ENCODE results near the gene SRD5A1. TPM values are rescaled to one million over a fixed set of nuclear protein-coding genes. Genes with fewer than 3 reads are reported as not detected.
"Not testable (repeated sequence)": the region's sequence is repeated elsewhere in the genome, so short reads cannot be mapped to it uniquely, and the experiment has no call there.

Gene SRD5A1
- total RNA-seq, 4 donors from 2014 or later, result 0.29 to 71.2 (median 10.1) TPM

DNA sequence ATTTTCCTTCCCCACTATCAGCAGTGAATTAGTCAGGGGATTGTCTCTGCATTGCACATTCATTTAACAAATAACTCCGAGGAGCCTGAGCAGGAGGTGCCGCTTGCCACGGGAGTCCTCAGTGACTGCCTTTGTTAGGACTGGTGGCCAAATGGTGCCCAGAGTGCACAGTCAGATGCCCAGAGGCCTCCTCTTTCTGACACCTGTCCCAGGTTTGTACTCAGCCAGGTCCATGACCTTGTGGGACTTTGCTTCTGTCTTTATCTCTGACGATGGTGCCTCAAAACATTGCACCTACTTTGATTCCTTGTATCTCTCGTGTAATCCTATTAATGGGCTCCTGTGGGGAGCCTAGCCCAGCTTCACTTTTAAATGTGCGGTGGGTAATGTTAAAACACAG is 4.3 kb downstream of the SRD5A1 start:
- intact Hi-C loops (cut with DNase I; ENCODE audit: low total_unique reads), result no loop called here
- no peaks in the 10 kb centered on the region for H3K4me1 ChIP-seq
- TF ChIP-seq CTCF (IDR thresholded peaks at IDR 0.05) (no peak), POLR2A (IDR thresholded peaks at IDR 0.05) (no peak)
- no peaks in the 10 kb centered on the region for H3K9me3 ChIP-seq
- H3K27ac ChIP-seq, result no peak overlapping the region
- H3K36me3 ChIP-seq, result no peaks in the 10 kb centered on the region
- DNase-seq, result no peak
- no peak overlapping the region for H3K4me3 ChIP-seq
- H3K27me3 ChIP-seq, result no peaks in the 10 kb centered on the region

GRCh38 chr5:6638236-6638635 is 5.0 kb downstream of the SRD5A1 start:
- H3K9me3 ChIP-seq, result no peaks in the 10 kb centered on the region
- no peak for DNase-seq
- intact Hi-C loops (cut with DNase I; ENCODE audit: low total_unique reads), result no loop called here

GRCh38 chr5:6642655-6643054 is 9.4 kb downstream of the SRD5A1 start:
- no peaks in the 10 kb centered on the region for H3K4me1 ChIP-seq
- DNase-seq, result no peak
- intact Hi-C loops (cut with DNase I; ENCODE audit: low total_unique reads), result no loop called here
- TF ChIP-seq CTCF (IDR thresholded peaks at IDR 0.05), result no peak
- TF ChIP-seq POLR2A (IDR thresholded peaks at IDR 0.05), result no peak
- no peaks in the 10 kb centered on the region for H3K27me3 ChIP-seq
- H3K4me3 ChIP-seq, result no peak overlapping the region
- no peak overlapping the region for H3K27ac ChIP-seq
- H3K9me3 ChIP-seq, result no peaks in the 10 kb centered on the region
- no peaks in the 10 kb centered on the region for H3K36me3 ChIP-seq

More at GRCh38 chr5:6638236-6638635, 5.0 kb downstream of the SRD5A1 start:
- Histone ChIP-seq H3K4me3 (no peak overlapping the region), H3K36me3 (no peaks in the 10 kb centered on the region), H3K27ac (no peak overlapping the region), H3K4me1 (no peaks in the 10 kb centered on the region), H3K27me3 (no peaks in the 10 kb centered on the region)
- TF ChIP-seq POLR2A (IDR thresholded peaks at IDR 0.05) (no peak), CTCF (IDR thresholded peaks at IDR 0.05) (no peak)

GRCh38 chr5:6644794-6645241 is 11.6 kb downstream of the SRD5A1 start:
- Histone ChIP-seq H3K27me3 (no peaks in the 10 kb centered on the region), H3K4me1 (no peaks in the 10 kb centered on the region), H3K9me3 (no peaks in the 10 kb centered on the region), H3K36me3 (no peaks in the 10 kb centered on the region), H3K27ac (no peak overlapping the region), H3K4me3 (no peak overlapping the region)
- DNase-seq, result no peak
- TF ChIP-seq CTCF (IDR thresholded peaks at IDR 0.05), result no peak
- TF ChIP-seq POLR2A (IDR thresholded peaks at IDR 0.05), result no peak
- intact Hi-C loops (cut with DNase I; ENCODE audit: low total_unique reads), result no loop called here

GRCh38 chr5:6645571-6646362 is 12.5 kb downstream of the SRD5A1 start:
- intact Hi-C loops (cut with DNase I; ENCODE audit: low total_unique reads); H3K27me3 ChIP-seq; DNase-seq; H3K9me3 ChIP-seq; H3K4me3 ChIP-seq; H3K36me3 ChIP-seq; H3K4me1 ChIP-seq; H3K27ac ChIP-seq: not testable (repeated sequence)

Measured in uterus (tissue), 4 donors.